Measurements from ENCODE around the gene CALD1. TPM values are rescaled to one million over a fixed set of nuclear protein-coding genes. Genes with fewer than 3 reads are reported as not detected.

The CALD1 gene
- total and polyA plus RNA-seq, 9 donors = 79.3 to 209 (median 128) TPM

- H3K4me3 ChIP-seq (ENCODE audit: low read length) = no peak overlapping the region
- peak; percentile 52 for DNase-seq
- WGBS (ENCODE audit: insufficient coverage) = no CpG with 5 or more reads among the region's 3 CpGs
- H3K36me3 ChIP-seq (ENCODE audit: control insufficient read depth, insufficient read depth, low read length) = peaks cover 14% of the 10 kb centered on the region
- H3K9me3 ChIP-seq (replicated peaks; ENCODE audit: control insufficient read depth, low read depth, low read length) = no peaks in the 10 kb centered on the region
- H3K27me3 ChIP-seq (ENCODE audit: control insufficient read depth, insufficient read depth, low read length) = no peaks in the 10 kb centered on the region
- H3K4me1 ChIP-seq (ENCODE audit: control insufficient read depth, insufficient read depth, low read length) = no peaks in the 10 kb centered on the region
- H3K27ac ChIP-seq (ENCODE audit: low read length) = peak overlapping the region; percentile 9
Measured at GRCh38 chr7:134941185-134941900, 161.9 kb downstream of the CALD1 start.

- H3K27me3 ChIP-seq (ENCODE audit: control insufficient read depth, insufficient read depth, low read length) = no peaks in the 10 kb centered on the region
- H3K4me3 ChIP-seq (ENCODE audit: low read length) = no peak overlapping the region
- no peaks in the 10 kb centered on the region for H3K9me3 ChIP-seq (replicated peaks; ENCODE audit: control insufficient read depth, low read depth, low read length)
- H3K27ac ChIP-seq (ENCODE audit: low read length) = no peak overlapping the region
- no peaks in the 10 kb centered on the region for H3K4me1 ChIP-seq (ENCODE audit: control insufficient read depth, insufficient read depth, low read length)
- H3K36me3 ChIP-seq (ENCODE audit: control insufficient read depth, insufficient read depth, low read length) = peaks cover 16% of the 10 kb centered on the region
- WGBS (ENCODE audit: insufficient coverage) = 100% methylated on average over 2 of the region's 5 CpGs
- DNase-seq = no peak
Measured at GRCh38 chr7:134941952-134942351, 162.5 kb downstream of the CALD1 start.

- Histone ChIP-seq H3K27ac (ENCODE audit: low read length) (no peak overlapping the region), H3K4me3 (ENCODE audit: low read length) (no peak overlapping the region), H3K27me3 (ENCODE audit: control insufficient read depth, insufficient read depth, low read length) (no peaks in the 10 kb centered on the region), H3K36me3 (ENCODE audit: control insufficient read depth, insufficient read depth, low read length) (peaks cover 23% of the 10 kb centered on the region), H3K9me3 (replicated peaks; ENCODE audit: control insufficient read depth, low read depth, low read length) (no peaks in the 10 kb centered on the region), H3K4me1 (ENCODE audit: control insufficient read depth, insufficient read depth, low read length) (no peaks in the 10 kb centered on the region)
- no peak for DNase-seq
- no CpG with 5 or more reads among the region's 9 CpGs for WGBS (ENCODE audit: insufficient coverage)
Measured at GRCh38 chr7:134942690-134943466, 163.4 kb downstream of the CALD1 start.

- WGBS (ENCODE audit: insufficient coverage) = 44% methylated on average over 2 of the region's 3 CpGs
- Histone ChIP-seq H3K4me3 (ENCODE audit: low read length) (no peak overlapping the region), H3K27ac (ENCODE audit: low read length) (no peak overlapping the region), H3K36me3 (ENCODE audit: control insufficient read depth, insufficient read depth, low read length) (peaks cover 27% of the 10 kb centered on the region), H3K4me1 (ENCODE audit: control insufficient read depth, insufficient read depth, low read length) (no peaks in the 10 kb centered on the region), H3K9me3 (replicated peaks; ENCODE audit: control insufficient read depth, low read depth, low read length) (no peaks in the 10 kb centered on the region), H3K27me3 (ENCODE audit: control insufficient read depth, insufficient read depth, low read length) (no peaks in the 10 kb centered on the region)
- peak; percentile 73 for DNase-seq
Measured at GRCh38 chr7:134943785-134944400, 164.5 kb downstream of the CALD1 start.

GRCh38 chr7:134945691-134946090, 166.3 kb downstream of the CALD1 start:
- Histone ChIP-seq H3K27ac (ENCODE audit: low read length) (no peak overlapping the region), H3K4me3 (ENCODE audit: low read length) (no peak overlapping the region), H3K27me3 (ENCODE audit: control insufficient read depth, insufficient read depth, low read length) (no peaks in the 10 kb centered on the region), H3K9me3 (replicated peaks; ENCODE audit: control insufficient read depth, low read depth, low read length) (no peaks in the 10 kb centered on the region), H3K36me3 (ENCODE audit: control insufficient read depth, insufficient read depth, low read length) (peaks cover 41% of the 10 kb centered on the region), H3K4me1 (ENCODE audit: control insufficient read depth, insufficient read depth, low read length) (no peaks in the 10 kb centered on the region)
- no peak for DNase-seq
- WGBS (ENCODE audit: insufficient coverage) = 39% methylated on average over 2 of the region's 3 CpGs

- Histone ChIP-seq H3K9me3 (replicated peaks; ENCODE audit: control insufficient read depth, low read depth, low read length) (no peaks in the 10 kb centered on the region), H3K4me3 (ENCODE audit: low read length) (no peak overlapping the region), H3K4me1 (ENCODE audit: control insufficient read depth, insufficient read depth, low read length) (no peaks in the 10 kb centered on the region), H3K27me3 (ENCODE audit: control insufficient read depth, insufficient read depth, low read length) (no peaks in the 10 kb centered on the region), H3K36me3 (ENCODE audit: control insufficient read depth, insufficient read depth, low read length) (peaks cover 46% of the 10 kb centered on the region), H3K27ac (ENCODE audit: low read length) (no peak overlapping the region)
- no CpG with 5 or more reads among the region's 2 CpGs for WGBS (ENCODE audit: insufficient coverage)
- no peak for DNase-seq
Measured at GRCh38 chr7:134946260-134946659, 166.8 kb downstream of the CALD1 start.

GRCh38 chr7:134947329-134947728, 167.9 kb downstream of the CALD1 start:
- H3K4me3 ChIP-seq (ENCODE audit: low read length) = no peak overlapping the region
- no peaks in the 10 kb centered on the region for H3K4me1 ChIP-seq (ENCODE audit: control insufficient read depth, insufficient read depth, low read length)
- 91% methylated on average over 14 of the region's 17 CpGs for whole genome bisulfite sequencing (ENCODE audit: insufficient coverage)
- H3K27ac ChIP-seq (ENCODE audit: low read length) = no peak overlapping the region
- peaks cover 46% of the 10 kb centered on the region for H3K36me3 ChIP-seq (ENCODE audit: control insufficient read depth, insufficient read depth, low read length)
- no peaks in the 10 kb centered on the region for H3K9me3 ChIP-seq (replicated peaks; ENCODE audit: control insufficient read depth, low read depth, low read length)
- DNase-seq = no peak
- H3K27me3 ChIP-seq (ENCODE audit: control insufficient read depth, insufficient read depth, low read length) = no peaks in the 10 kb centered on the region

GRCh38 chr7:134947831-134948230, 168.4 kb downstream of the CALD1 start:
- WGBS (ENCODE audit: insufficient coverage) = no CpG with 5 or more reads among the region's 1 CpG
- no peak for DNase-seq
- Histone ChIP-seq H3K4me3 (ENCODE audit: low read length) (no peak overlapping the region), H3K4me1 (ENCODE audit: control insufficient read depth, insufficient read depth, low read length) (no peaks in the 10 kb centered on the region), H3K36me3 (ENCODE audit: control insufficient read depth, insufficient read depth, low read length) (peaks cover 50% of the 10 kb centered on the region), H3K27me3 (ENCODE audit: control insufficient read depth, insufficient read depth, low read length) (no peaks in the 10 kb centered on the region), H3K27ac (ENCODE audit: low read length) (no peak overlapping the region), H3K9me3 (replicated peaks; ENCODE audit: control insufficient read depth, low read depth, low read length) (no peaks in the 10 kb centered on the region)

GRCh38 chr7:134948246-134948645, 168.8 kb downstream of the CALD1 start:
- WGBS (ENCODE audit: insufficient coverage) = no CpG with 5 or more reads among the region's 4 CpGs
- Histone ChIP-seq H3K4me1 (ENCODE audit: control insufficient read depth, insufficient read depth, low read length) (no peaks in the 10 kb centered on the region), H3K27me3 (ENCODE audit: control insufficient read depth, insufficient read depth, low read length) (no peaks in the 10 kb centered on the region), H3K36me3 (ENCODE audit: control insufficient read depth, insufficient read depth, low read length) (peaks cover 50% of the 10 kb centered on the region), H3K27ac (ENCODE audit: low read length) (no peak overlapping the region), H3K9me3 (replicated peaks; ENCODE audit: control insufficient read depth, low read depth, low read length) (no peaks in the 10 kb centered on the region), H3K4me3 (ENCODE audit: low read length) (no peak overlapping the region)
- DNase-seq = no peak

- Histone ChIP-seq H3K9me3 (replicated peaks; ENCODE audit: control insufficient read depth, low read depth, low read length) (no peaks in the 10 kb centered on the region), H3K4me1 (ENCODE audit: control insufficient read depth, insufficient read depth, low read length) (no peaks in the 10 kb centered on the region), H3K36me3 (ENCODE audit: control insufficient read depth, insufficient read depth, low read length) (peaks cover 50% of the 10 kb centered on the region), H3K27ac (ENCODE audit: low read length) (no peak overlapping the region), H3K27me3 (ENCODE audit: control insufficient read depth, insufficient read depth, low read length) (no peaks in the 10 kb centered on the region), H3K4me3 (ENCODE audit: low read length) (no peak overlapping the region)
- no peak for DNase-seq
- no CpG with 5 or more reads among the region's 1 CpG for WGBS (ENCODE audit: insufficient coverage)
Measured at GRCh38 chr7:134948736-134949135, 169.3 kb downstream of the CALD1 start.
